MM.1S (cell line): ENCODE results near the gene GALNT10.

Experiments
- DNase-seq: peaks from one replicate; pipeline ENCODE4 v3.0.0-alpha.2; 2015
- H2AFZ ChIP-seq: fragments of 300-600 bp; sonication (generic); 2 replicates; pipeline ENCODE4 v1.6.0; 2016; ENCODE audit warnings: antibody characterized with exemption, low read length
- H3F3A ChIP-seq: fragments of 300-600 bp; sonication (generic); 2 replicates; pipeline ENCODE4 v1.6.1; 2016; ENCODE audit warnings: mild to moderate bottlenecking, antibody characterized with exemption, low read length, moderate library complexity, mixed read lengths; ENCODE audit not compliant: insufficient read depth
- H3K27ac ChIP-seq: fragments of 300-600 bp; sonication (generic); 2 replicates; pipeline ENCODE4 v1.5.1; 2016; ENCODE audit warnings: mild to moderate bottlenecking, low read length
- H3K27me3 ChIP-seq: fragments of 300-600 bp; sonication (generic); replicated peaks from 2 replicates; pipeline ENCODE4 v1.6.0; 2016; ENCODE audit warnings: low read length; ENCODE audit not compliant: insufficient read depth
- H3K36me3 ChIP-seq: fragments of 300-600 bp; sonication (generic); replicated peaks from 2 replicates; pipeline ENCODE4 v1.6.1; 2016; ENCODE audit warnings: mild to moderate bottlenecking, low read length, mixed read lengths; ENCODE audit not compliant: insufficient read depth
- H3K4me1 ChIP-seq: fragments of 300-600 bp; sonication (generic); 2 replicates; pipeline ENCODE4 v1.6.1; 2016; ENCODE audit warnings: low read length, mixed read lengths
- H3K4me2 ChIP-seq: fragments of 300-600 bp; sonication (generic); 2 replicates; pipeline ENCODE4 v1.6.0; 2016; ENCODE audit warnings: low read depth, low read length
- H3K4me3 ChIP-seq: fragments of 300-600 bp; sonication (generic); 2 replicates; pipeline ENCODE4 v1.5.1; 2016; ENCODE audit warnings: low read length, mixed read lengths
- H3K79me2 ChIP-seq: fragments of 300-600 bp; sonication (generic); 2 replicates; pipeline ENCODE4 v1.6.1; 2016; ENCODE audit warnings: mixed run types, low read length, mixed read lengths
- H3K9ac ChIP-seq: fragments of 300-600 bp; sonication (generic); 2 replicates; pipeline ENCODE4 v1.6.1; 2016; ENCODE audit warnings: low read length, mixed read lengths
- H3K9me2 ChIP-seq: fragments of 300-600 bp; sonication (generic); replicated peaks from 2 replicates; pipeline ENCODE4 v1.6.1; 2016; ENCODE audit warnings: mild to moderate bottlenecking, low read length, mixed read lengths; ENCODE audit not compliant: insufficient read depth
- H3K9me3 ChIP-seq: fragments of 300-600 bp; sonication (generic); replicated peaks from 2 replicates; pipeline ENCODE4 v1.6.1; 2016; ENCODE audit warnings: mild to moderate bottlenecking, low read length, mixed read lengths; ENCODE audit not compliant: insufficient read depth
- H4K20me1 ChIP-seq: fragments of 300-600 bp; sonication (generic); 2 replicates; pipeline ENCODE4 v1.6.1; 2016; ENCODE audit warnings: mild to moderate bottlenecking, low read length, moderate library complexity, mixed read lengths; ENCODE audit not compliant: insufficient read depth
- EZH2 ChIP-seq: fragments of 300-600 bp; sonication (generic); optimal IDR thresholded peaks from 2 replicates; pipeline ENCODE3; 2017; ENCODE audit warnings: low read depth, mild to moderate bottlenecking, antibody characterized with exemption, low read length, mixed read lengths
- EZH2phosphoT487 ChIP-seq: fragments of 300-600 bp; sonication (generic); IDR thresholded peaks from 2 replicates; pipeline ENCODE4 v1.6.1; 2018; ENCODE audit warnings: antibody characterized with exemption, low read length
- TF ChIP-seq, protein P1 (sequence below): fragments of 300-600 bp; sonication (generic); IDR thresholded peaks from 2 replicates; pipeline ENCODE4 v1.5.1; 2016; ENCODE audit warnings: antibody characterized with exemption, low read length, mixed read lengths

The GALNT10 gene

DNA sequence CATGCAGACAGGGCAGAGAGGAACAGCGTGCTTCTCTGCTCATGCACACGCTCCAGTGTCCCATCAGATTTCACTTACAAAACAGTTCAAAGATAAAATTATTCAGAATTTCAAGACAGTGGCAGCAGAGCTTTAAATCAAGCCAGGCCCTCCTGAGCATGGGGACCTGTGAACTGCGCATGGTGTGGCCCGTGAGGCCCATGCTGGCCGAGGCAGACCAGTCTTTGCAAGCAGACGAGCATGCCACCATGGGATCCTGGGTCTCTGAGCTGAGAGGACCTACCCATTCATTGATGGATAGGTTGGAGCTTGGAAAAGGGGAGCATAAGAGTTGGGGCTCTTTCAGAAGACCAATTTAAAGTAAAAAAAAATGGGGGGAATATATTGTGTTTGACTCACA is 220.3 kb downstream of the GALNT10 start:
- Histone ChIP-seq H3K27me3 (no peaks in the 10 kb centered on the region), H2AFZ (no peak overlapping the region), H3K4me2 (no peak overlapping the region), H3K27ac (no peak overlapping the region), H3K36me3 (no peaks in the 10 kb centered on the region), H3K9me3 (no peaks in the 10 kb centered on the region), H3K9ac (no peak overlapping the region), H3K4me3 (no peak overlapping the region), H3K79me2 (no peaks in the 10 kb centered on the region), H3F3A (no peaks in the 10 kb centered on the region), H4K20me1 (no peaks in the 10 kb centered on the region), H3K9me2 (no peaks in the 10 kb centered on the region), H3K4me1 (peaks cover 6% of the 10 kb centered on the region)
- TF ChIP-seq, protein P1, sequence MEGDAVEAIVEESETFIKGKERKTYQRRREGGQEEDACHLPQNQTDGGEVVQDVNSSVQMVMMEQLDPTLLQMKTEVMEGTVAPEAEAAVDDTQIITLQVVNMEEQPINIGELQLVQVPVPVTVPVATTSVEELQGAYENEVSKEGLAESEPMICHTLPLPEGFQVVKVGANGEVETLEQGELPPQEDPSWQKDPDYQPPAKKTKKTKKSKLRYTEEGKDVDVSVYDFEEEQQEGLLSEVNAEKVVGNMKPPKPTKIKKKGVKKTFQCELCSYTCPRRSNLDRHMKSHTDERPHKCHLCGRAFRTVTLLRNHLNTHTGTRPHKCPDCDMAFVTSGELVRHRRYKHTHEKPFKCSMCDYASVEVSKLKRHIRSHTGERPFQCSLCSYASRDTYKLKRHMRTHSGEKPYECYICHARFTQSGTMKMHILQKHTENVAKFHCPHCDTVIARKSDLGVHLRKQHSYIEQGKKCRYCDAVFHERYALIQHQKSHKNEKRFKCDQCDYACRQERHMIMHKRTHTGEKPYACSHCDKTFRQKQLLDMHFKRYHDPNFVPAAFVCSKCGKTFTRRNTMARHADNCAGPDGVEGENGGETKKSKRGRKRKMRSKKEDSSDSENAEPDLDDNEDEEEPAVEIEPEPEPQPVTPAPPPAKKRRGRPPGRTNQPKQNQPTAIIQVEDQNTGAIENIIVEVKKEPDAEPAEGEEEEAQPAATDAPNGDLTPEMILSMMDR, result no peak
- TF ChIP-seq EZH2phosphoT487 (no peak), EZH2 (no peak)
- DNase-seq, result no peak

DNA sequence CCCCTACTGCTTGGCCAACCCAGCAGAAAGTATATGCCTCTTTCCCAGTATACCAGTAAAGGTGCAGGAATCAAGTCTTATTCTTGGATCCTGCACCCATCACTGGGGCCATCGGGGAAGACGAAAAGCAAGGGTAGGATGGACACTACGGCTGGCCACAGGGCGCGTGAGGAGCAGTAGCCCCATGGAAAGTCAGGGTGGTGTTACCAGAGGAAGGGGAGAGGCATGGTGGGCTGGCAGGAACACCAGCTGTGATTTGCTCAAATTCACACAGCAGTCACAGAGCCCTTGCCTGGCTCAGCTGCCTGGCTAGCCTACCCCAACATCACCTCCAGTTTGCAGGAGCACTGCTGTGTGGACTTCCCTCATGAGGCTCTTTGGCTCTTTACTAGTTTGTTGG is 220.8 kb downstream of the GALNT10 start:
- Histone ChIP-seq H3K4me2 (no peak overlapping the region), H3K27me3 (no peaks in the 10 kb centered on the region), H3K9ac (no peak overlapping the region), H3F3A (no peaks in the 10 kb centered on the region), H3K9me2 (no peaks in the 10 kb centered on the region), H2AFZ (no peak overlapping the region), H3K4me3 (no peak overlapping the region), H4K20me1 (no peaks in the 10 kb centered on the region), H3K9me3 (no peaks in the 10 kb centered on the region), H3K36me3 (no peaks in the 10 kb centered on the region), H3K79me2 (no peaks in the 10 kb centered on the region), H3K4me1 (peaks cover 6% of the 10 kb centered on the region), H3K27ac (no peak overlapping the region)
- no peak for DNase-seq
- TF ChIP-seq, protein P1, result no peak
- TF ChIP-seq EZH2 (no peak), EZH2phosphoT487 (no peak)

DNA sequence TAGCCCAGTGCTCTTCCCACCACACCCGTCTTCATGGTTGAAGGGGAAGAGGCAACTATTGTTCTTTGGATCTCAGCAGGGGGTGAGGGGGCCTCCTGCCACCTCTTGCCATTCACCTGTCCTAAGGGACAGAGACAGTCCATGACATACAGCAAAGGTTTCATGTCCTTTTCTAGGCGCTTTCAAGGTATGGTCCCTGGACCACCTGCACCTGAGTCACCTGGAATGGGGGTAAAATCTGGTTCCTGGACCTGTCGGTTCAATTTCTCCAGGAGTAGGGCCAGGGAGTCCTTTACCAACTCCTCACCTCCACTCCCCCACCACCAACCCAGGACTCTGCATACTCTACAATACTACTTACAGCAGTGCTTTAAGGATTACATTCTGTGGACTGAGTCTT is 221.8 kb downstream of the GALNT10 start:
- Histone ChIP-seq H3K4me1 (no peaks in the 10 kb centered on the region), H3K27ac (no peak overlapping the region), H2AFZ (no peak overlapping the region), H3K4me3 (no peak overlapping the region), H3K27me3 (no peaks in the 10 kb centered on the region), H3K36me3 (no peaks in the 10 kb centered on the region), H3F3A (no peaks in the 10 kb centered on the region), H3K79me2 (no peaks in the 10 kb centered on the region), H4K20me1 (no peaks in the 10 kb centered on the region), H3K9me2 (no peaks in the 10 kb centered on the region), H3K4me2 (no peak overlapping the region), H3K9me3 (no peaks in the 10 kb centered on the region), H3K9ac (no peak overlapping the region)
- no peak for DNase-seq
- TF ChIP-seq EZH2phosphoT487 (no peak), EZH2 (no peak)
- TF ChIP-seq, protein P1, result no peak
